Rectal smooth muscle tissue (tissue), 1 donor: Measurements from ENCODE around the gene TMEM39A.

ENCODE experiments used
- H3K27ac ChIP-seq: one replicate; pipeline ENCODE4 v1.7.0; 2013; ENCODE audit warnings: low read depth, low read length, inconsistent platforms
- H3K27me3 ChIP-seq: one replicate; pipeline ENCODE4 v1.7.0; 2013; ENCODE audit warnings: low read length; ENCODE audit not compliant: control insufficient read depth, insufficient read depth
- H3K36me3 ChIP-seq: one replicate; pipeline ENCODE4 v1.7.0; 2013; ENCODE audit warnings: low read length; ENCODE audit not compliant: control insufficient read depth, insufficient read depth
- H3K4me1 ChIP-seq: one replicate; pipeline ENCODE4 v1.7.0; 2013; ENCODE audit warnings: low read length; ENCODE audit not compliant: control insufficient read depth, insufficient read depth
- H3K4me3 ChIP-seq: one replicate; pipeline ENCODE4 v1.7.0; 2013; ENCODE audit warnings: low read length
- H3K9ac ChIP-seq: one replicate; pipeline ENCODE4 v1.7.0; 2013; ENCODE audit warnings: low read length

Gene TMEM39A

GRCh38 chr3:119437691-119438258 lies 25.6 kb downstream of the TMEM39A start:
- Histone ChIP-seq H3K36me3 (peaks cover 37% of the 10 kb centered on the region), H3K27me3 (no peaks in the 10 kb centered on the region), H3K4me3 (no peak overlapping the region), H3K27ac (no peak overlapping the region), H3K9ac (no peak overlapping the region), H3K4me1 (no peaks in the 10 kb centered on the region)

- peaks cover 37% of the 10 kb centered on the region for H3K36me3 ChIP-seq
- no peak overlapping the region for H3K27ac ChIP-seq
- no peak overlapping the region for H3K4me3 ChIP-seq
- no peaks in the 10 kb centered on the region for H3K4me1 ChIP-seq
- no peaks in the 10 kb centered on the region for H3K27me3 ChIP-seq
- no peak overlapping the region for H3K9ac ChIP-seq
These were observed 26.4 kb downstream of the TMEM39A start for GRCh38 chr3:119436977-119437376.

- peaks cover 38% of the 10 kb centered on the region for H3K36me3 ChIP-seq
- no peaks in the 10 kb centered on the region for H3K27me3 ChIP-seq
- H3K4me1 ChIP-seq = no peaks in the 10 kb centered on the region
- no peak overlapping the region for H3K4me3 ChIP-seq
- no peak overlapping the region for H3K9ac ChIP-seq
- no peak overlapping the region for H3K27ac ChIP-seq
These were observed 28.7 kb downstream of the TMEM39A start for GRCh38 chr3:119434703-119435102.

- no peak overlapping the region for H3K9ac ChIP-seq
- no peaks in the 10 kb centered on the region for H3K4me1 ChIP-seq
- no peak overlapping the region for H3K4me3 ChIP-seq
- no peak overlapping the region for H3K27ac ChIP-seq
- H3K27me3 ChIP-seq = no peaks in the 10 kb centered on the region
- peaks cover 38% of the 10 kb centered on the region for H3K36me3 ChIP-seq
These were observed 29.6 kb downstream of the TMEM39A start for GRCh38 chr3:119433613-119434325.

- Histone ChIP-seq H3K9ac (no peak overlapping the region), H3K4me1 (no peaks in the 10 kb centered on the region), H3K36me3 (peaks cover 10% of the 10 kb centered on the region), H3K27me3 (no peaks in the 10 kb centered on the region), H3K27ac (no peak overlapping the region), H3K4me3 (no peak overlapping the region)
These were observed 34.9 kb downstream of the TMEM39A start for GRCh38 chr3:119428538-119428937.

- H3K36me3 ChIP-seq = peaks cover 8% of the 10 kb centered on the region
- H3K4me1 ChIP-seq = no peaks in the 10 kb centered on the region
- H3K27ac ChIP-seq = no peak overlapping the region
- no peak overlapping the region for H3K9ac ChIP-seq
- no peak overlapping the region for H3K4me3 ChIP-seq
- no peaks in the 10 kb centered on the region for H3K27me3 ChIP-seq
These were observed 35.7 kb downstream of the TMEM39A start for GRCh38 chr3:119427669-119428068.

- Histone ChIP-seq H3K27me3 (no peaks in the 10 kb centered on the region), H3K36me3 (no peaks in the 10 kb centered on the region), H3K9ac (no peak overlapping the region), H3K4me3 (no peak overlapping the region), H3K4me1 (no peaks in the 10 kb centered on the region), H3K27ac (no peak overlapping the region)
These were observed 43.2 kb downstream of the TMEM39A start for GRCh38 chr3:119420196-119420595.

GRCh38 chr3:119418641-119419040 lies 44.8 kb downstream of the TMEM39A start:
- H3K27me3 ChIP-seq = no peaks in the 10 kb centered on the region
- no peak overlapping the region for H3K9ac ChIP-seq
- H3K27ac ChIP-seq = no peak overlapping the region
- H3K36me3 ChIP-seq = no peaks in the 10 kb centered on the region
- H3K4me3 ChIP-seq = no peak overlapping the region
- H3K4me1 ChIP-seq = no peaks in the 10 kb centered on the region

- Histone ChIP-seq H3K27ac (no peak overlapping the region), H3K36me3 (no peaks in the 10 kb centered on the region), H3K4me3 (no peak overlapping the region), H3K27me3 (no peaks in the 10 kb centered on the region), H3K9ac (no peak overlapping the region), H3K4me1 (no peaks in the 10 kb centered on the region)
These were observed 45.5 kb downstream of the TMEM39A start for GRCh38 chr3:119417771-119418512.

GRCh38 chr3:119416873-119417272 lies 46.5 kb downstream of the TMEM39A start:
- Histone ChIP-seq H3K4me3 (no peak overlapping the region), H3K9ac (no peak overlapping the region), H3K27ac (no peak overlapping the region), H3K36me3 (no peaks in the 10 kb centered on the region), H3K27me3 (no peaks in the 10 kb centered on the region), H3K4me1 (no peaks in the 10 kb centered on the region)

GRCh38 chr3:119413603-119414280 lies 49.7 kb downstream of the TMEM39A start:
- Histone ChIP-seq H3K4me1 (no peaks in the 10 kb centered on the region), H3K9ac (no peak overlapping the region), H3K27ac (no peak overlapping the region), H3K36me3 (peaks cover 5% of the 10 kb centered on the region), H3K4me3 (no peak overlapping the region), H3K27me3 (no peaks in the 10 kb centered on the region)

- no peak overlapping the region for H3K9ac ChIP-seq
- H3K27ac ChIP-seq = no peak overlapping the region
- no peaks in the 10 kb centered on the region for H3K4me1 ChIP-seq
- H3K36me3 ChIP-seq = peaks cover 5% of the 10 kb centered on the region
- H3K4me3 ChIP-seq = no peak overlapping the region
- no peaks in the 10 kb centered on the region for H3K27me3 ChIP-seq
These were observed 53.6 kb downstream of the TMEM39A start for GRCh38 chr3:119409844-119410243.
